GM18505 (cell line): ENCODE measurements around the gene RPS19BP1.

Source experiments
- ATAC-seq: cut with Tn5 transposase; IDR thresholded peaks from one replicate; pipeline ENCODE4 v1.9.1; 2021; ENCODE audit not compliant: unreplicated experiment
- POLR2A ChIP-seq: IDR thresholded peaks from 4 replicates; pipeline ENCODE4 v1.6.1; 2011; ENCODE audit warnings: borderline replicate concordance; ENCODE audit not compliant: insufficient read depth, insufficient read length; ENCODE audit errors: extremely low read depth

The RPS19BP1 gene

GRCh38 chr22:39553429-39553828 lies 20.9 kb upstream of the RPS19BP1 start:
- no peak for ATAC-seq
- TF ChIP-seq POLR2A: no peak

GRCh38 chr22:39547587-39547947 lies 15.0 kb upstream of the RPS19BP1 start:
- TF ChIP-seq POLR2A: no peak
- ATAC-seq: no peak

- no peak for ATAC-seq
- TF ChIP-seq POLR2A: no peak
Measured at GRCh38 chr22:39546889-39547586, 14.5 kb upstream of the RPS19BP1 start.

- no peak for ATAC-seq
- TF ChIP-seq POLR2A: no peak
Measured at GRCh38 chr22:39545386-39546365, 13.1 kb upstream of the RPS19BP1 start.

- no peak for ATAC-seq
- TF ChIP-seq POLR2A: no peak
Measured at GRCh38 chr22:39543095-39543494, 10.5 kb upstream of the RPS19BP1 start.

GRCh38 chr22:39537975-39538374 lies 5.4 kb upstream of the RPS19BP1 start:
- TF ChIP-seq POLR2A: no peak
- no peak for ATAC-seq

GRCh38 chr22:39536711-39537110 lies 4.2 kb upstream of the RPS19BP1 start:
- no peak for ATAC-seq
- no peak for TF ChIP-seq POLR2A

GRCh38 chr22:39535831-39536449 lies 3.4 kb upstream of the RPS19BP1 start:
- TF ChIP-seq POLR2A: no peak
- no peak for ATAC-seq

GRCh38 chr22:39535357-39535725 lies 2.8 kb upstream of the RPS19BP1 start:
- TF ChIP-seq POLR2A: no peak
- ATAC-seq: no peak

- ATAC-seq: no peak
- TF ChIP-seq POLR2A: no peak
Measured at GRCh38 chr22:39534591-39535356, 2.2 kb upstream of the RPS19BP1 start.

GRCh38 chr22:39534092-39534506 lies 1.6 kb upstream of the RPS19BP1 start:
- TF ChIP-seq POLR2A: no peak
- no peak for ATAC-seq

- TF ChIP-seq POLR2A: no peak
- ATAC-seq: no peak
Measured at GRCh38 chr22:39530692-39531331, 1.7 kb downstream of the RPS19BP1 start.
